ENCODE results near the gene MYBPC3.

Gene MYBPC3

GRCh38 chr11:47348859-47349258 is 3.6 kb downstream of the MYBPC3 start:
- no peak overlapping the region for H3K4me3 ChIP-seq (replicated peaks in 1 of 2; ENCODE audit: low read depth in 2 of 2, low read length in 2 of 2)
- TF ChIP-seq CTCF (IDR thresholded peaks at IDR 0.05; ENCODE audit: low read depth, low read length): peak; percentile 13
- peak; percentile 40 to 43 for DNase-seq (ENCODE audit: low read depth in 2 of 2)

GRCh38 chr11:47348131-47348802 is 4.2 kb downstream of the MYBPC3 start:
- TF ChIP-seq CTCF (IDR thresholded peaks at IDR 0.05; ENCODE audit: low read depth, low read length): no peak
- DNase-seq (ENCODE audit: low read depth in 2 of 2): no peak
- no peak overlapping the region for H3K4me3 ChIP-seq (replicated peaks in 1 of 2; ENCODE audit: low read depth in 2 of 2, low read length in 2 of 2)

GRCh38 chr11:47347137-47347536 is 5.4 kb downstream of the MYBPC3 start:
- TF ChIP-seq CTCF (IDR thresholded peaks at IDR 0.05; ENCODE audit: low read depth, low read length): no peak
- no peak for DNase-seq (ENCODE audit: low read depth in 2 of 2)
- H3K4me3 ChIP-seq (replicated peaks in 1 of 2; ENCODE audit: low read depth in 2 of 2, low read length in 2 of 2): no peak overlapping the region

GRCh38 chr11:47345890-47346563 is 6.5 kb downstream of the MYBPC3 start:
- no peak for TF ChIP-seq CTCF (IDR thresholded peaks at IDR 0.05; ENCODE audit: low read depth, low read length)
- H3K4me3 ChIP-seq (replicated peaks in 1 of 2; ENCODE audit: low read depth in 2 of 2, low read length in 2 of 2): no peak overlapping the region
- no peak for DNase-seq (ENCODE audit: low read depth in 2 of 2)

GRCh38 chr11:47342854-47343253 is 9.6 kb downstream of the MYBPC3 start:
- no peak for DNase-seq (ENCODE audit: low read depth in 2 of 2)
- TF ChIP-seq CTCF (IDR thresholded peaks at IDR 0.05; ENCODE audit: low read depth, low read length): no peak
- no peak overlapping the region for H3K4me3 ChIP-seq (replicated peaks in 1 of 2; ENCODE audit: low read depth in 2 of 2, low read length in 2 of 2)

- H3K4me3 ChIP-seq (replicated peaks in 1 of 2; ENCODE audit: low read depth in 2 of 2, low read length in 2 of 2): no peak overlapping the region
- DNase-seq (ENCODE audit: low read depth in 2 of 2): no peak
- TF ChIP-seq CTCF (IDR thresholded peaks at IDR 0.05; ENCODE audit: low read depth, low read length): no peak
These were observed 10.3 kb downstream of the MYBPC3 start for GRCh38 chr11:47342036-47342803.
